SU-DHL-6 (cell line): ENCODE data around the gene TLR9.

Source experiments
- CTCF ChIP-seq: fragments of 200-600 bp; sonication (generic); IDR thresholded peaks from one replicate; pipeline ENCODE4 v1.5.1; 2017; ENCODE audit warnings: antibody characterized with exemption, mild to moderate bottlenecking, low read length, moderate library complexity; ENCODE audit not compliant: insufficient read depth, poor library complexity, severe bottlenecking
- EZH2phosphoT487 ChIP-seq: fragments of 200-600 bp; sonication (generic), shearing (Covaris generic); conservative IDR thresholded peaks from 2 replicates; pipeline ENCODE4 v1.6.1; 2018; ENCODE audit warnings: mild to moderate bottlenecking, antibody characterized with exemption, low read length, moderate library complexity, mixed read lengths

DNA sequence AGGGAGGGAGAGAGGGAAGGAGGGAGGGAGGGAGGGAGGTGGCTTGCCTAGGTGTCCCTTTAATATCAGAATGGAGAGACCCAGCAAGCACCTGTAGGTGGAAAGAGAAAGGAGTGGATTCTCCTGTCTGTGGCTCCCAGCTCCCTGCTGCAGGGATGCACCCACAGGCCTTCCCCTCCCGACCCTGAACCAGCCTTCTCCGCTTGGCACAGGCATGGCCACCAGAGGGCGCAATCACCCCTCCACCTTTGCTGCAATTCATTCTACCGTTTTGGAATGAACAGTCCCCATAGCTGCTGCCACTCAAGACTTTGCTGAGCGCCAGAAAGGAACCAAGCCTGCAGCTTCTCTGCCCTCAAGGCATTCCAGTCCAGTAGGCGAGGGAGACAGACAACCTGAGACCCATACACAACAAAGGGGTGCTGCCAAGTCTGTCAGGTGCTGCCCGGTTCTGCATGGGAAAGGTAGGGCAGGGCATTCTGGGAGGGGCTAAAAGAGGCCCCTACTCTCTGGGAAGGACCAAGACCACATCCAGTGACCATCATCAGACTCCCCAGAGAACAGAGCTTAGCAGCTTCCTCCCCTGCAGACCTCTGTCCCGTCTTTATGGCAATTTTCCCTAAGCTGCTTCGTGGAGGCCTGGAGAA is 4.9 kb downstream of the TLR9 start:
- TF ChIP-seq CTCF (peak; percentile 89), EZH2phosphoT487 (no peak)
